Stimulated activated CD8-positive, alpha-beta memory T cell treated with anti-CD3 and anti-CD28 coated beads, Interleukin-7, amount 100 ng/mL, for 48 hours (primary cell): ENCODE data around the gene DHRS3.

Source experiments
- DNase-seq, 2 donors: peaks; one replicate each; pipeline ENCODE4 v3.0.0-alpha.2; 2020; ENCODE audit warnings: low read depth in 1 of 2; ENCODE audit errors: extremely low read depth in 1 of 2

Gene DHRS3

GRCh38 chr1:12617511-12617900 is 504 bp downstream of the DHRS3 start:
- DNase-seq = no peak

- DNase-seq = no peak
Observed at GRCh38 chr1:12616709-12617373, 1.2 kb downstream of the DHRS3 start.

GRCh38 chr1:12615865-12616708 is 1.9 kb downstream of the DHRS3 start:
- no peak for DNase-seq

- DNase-seq = no peak
Observed at GRCh38 chr1:12615159-12615864, 2.7 kb downstream of the DHRS3 start.

GRCh38 chr1:12614402-12615158 is 3.4 kb downstream of the DHRS3 start:
- DNase-seq = no peak

- DNase-seq = no peak
Observed at GRCh38 chr1:12613180-12613579, 4.8 kb downstream of the DHRS3 start.

GRCh38 chr1:12610941-12611340 is 7.1 kb downstream of the DHRS3 start:
- no peak for DNase-seq

GRCh38 chr1:12610305-12610935 is 7.6 kb downstream of the DHRS3 start:
- no peak for DNase-seq

GRCh38 chr1:12609469-12610003 is 8.5 kb downstream of the DHRS3 start:
- no peak for DNase-seq

GRCh38 chr1:12608311-12608957 is 9.6 kb downstream of the DHRS3 start:
- no peak for DNase-seq

- no peak for DNase-seq
Observed at GRCh38 chr1:12607263-12607662, 10.7 kb downstream of the DHRS3 start.

- no peak for DNase-seq
Observed at GRCh38 chr1:12604986-12605385, 13.0 kb downstream of the DHRS3 start.

GRCh38 chr1:12604114-12604874 is 13.7 kb downstream of the DHRS3 start:
- peak in 1 of 2 donors; percentile 73 for DNase-seq

GRCh38 chr1:12603224-12603623 is 14.8 kb downstream of the DHRS3 start:
- no peak for DNase-seq

- DNase-seq = no peak
Observed at GRCh38 chr1:12602659-12603024, 15.4 kb downstream of the DHRS3 start.

GRCh38 chr1:12601700-12602658 is 16.0 kb downstream of the DHRS3 start:
- DNase-seq = no peak

- no peak for DNase-seq
Observed at GRCh38 chr1:12600880-12601633, 17.0 kb downstream of the DHRS3 start.
